ENCODE measurements around the gene DACH1.

DACH1 gene

DNA sequence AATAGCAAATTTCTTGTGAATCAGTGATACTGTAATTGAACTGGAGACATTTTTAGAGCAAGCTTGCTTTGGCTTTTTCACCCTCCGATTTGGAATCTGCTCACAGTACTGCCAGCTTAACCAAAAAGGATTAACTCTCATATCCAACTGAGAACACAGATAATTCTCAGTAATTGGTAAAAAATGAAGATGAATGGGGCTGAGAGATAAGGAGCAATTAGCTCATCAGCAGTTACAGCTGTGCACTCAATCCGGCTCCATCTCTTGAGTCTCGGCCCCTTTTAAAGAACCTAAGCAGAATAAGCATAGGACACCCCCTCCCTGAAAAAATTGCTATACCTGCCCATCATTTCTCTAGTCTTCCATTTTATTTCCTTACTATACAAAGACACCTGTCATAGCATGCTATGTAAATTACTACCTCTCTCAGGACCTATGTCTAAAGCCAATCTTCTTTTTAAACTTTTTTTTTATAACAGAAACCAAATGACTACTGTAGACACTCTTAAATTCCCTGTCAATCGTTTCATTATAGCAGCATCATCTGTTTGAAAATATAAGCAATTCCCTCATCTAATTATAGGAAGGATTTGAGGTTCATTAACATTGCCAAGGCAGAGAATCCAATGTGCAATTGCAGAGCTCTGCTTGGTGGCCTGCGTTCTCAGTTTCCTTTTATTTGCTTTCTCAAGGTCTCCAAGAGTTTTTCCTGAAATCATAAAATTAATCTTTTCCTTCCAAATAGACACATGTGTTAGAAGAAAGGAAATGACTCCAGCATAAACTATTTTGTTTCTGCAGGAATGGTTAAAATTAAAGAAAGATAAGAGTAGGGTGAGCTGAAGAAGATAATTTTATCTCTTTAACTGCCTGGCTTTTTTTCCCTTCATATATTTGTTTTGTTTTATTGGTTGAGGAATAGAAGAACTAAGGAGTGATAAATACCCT, 242.1 kb downstream of the DACH1 start:
- no peak for DNase-seq (ENCODE audit: low read depth in 2 of 2)

DNA sequence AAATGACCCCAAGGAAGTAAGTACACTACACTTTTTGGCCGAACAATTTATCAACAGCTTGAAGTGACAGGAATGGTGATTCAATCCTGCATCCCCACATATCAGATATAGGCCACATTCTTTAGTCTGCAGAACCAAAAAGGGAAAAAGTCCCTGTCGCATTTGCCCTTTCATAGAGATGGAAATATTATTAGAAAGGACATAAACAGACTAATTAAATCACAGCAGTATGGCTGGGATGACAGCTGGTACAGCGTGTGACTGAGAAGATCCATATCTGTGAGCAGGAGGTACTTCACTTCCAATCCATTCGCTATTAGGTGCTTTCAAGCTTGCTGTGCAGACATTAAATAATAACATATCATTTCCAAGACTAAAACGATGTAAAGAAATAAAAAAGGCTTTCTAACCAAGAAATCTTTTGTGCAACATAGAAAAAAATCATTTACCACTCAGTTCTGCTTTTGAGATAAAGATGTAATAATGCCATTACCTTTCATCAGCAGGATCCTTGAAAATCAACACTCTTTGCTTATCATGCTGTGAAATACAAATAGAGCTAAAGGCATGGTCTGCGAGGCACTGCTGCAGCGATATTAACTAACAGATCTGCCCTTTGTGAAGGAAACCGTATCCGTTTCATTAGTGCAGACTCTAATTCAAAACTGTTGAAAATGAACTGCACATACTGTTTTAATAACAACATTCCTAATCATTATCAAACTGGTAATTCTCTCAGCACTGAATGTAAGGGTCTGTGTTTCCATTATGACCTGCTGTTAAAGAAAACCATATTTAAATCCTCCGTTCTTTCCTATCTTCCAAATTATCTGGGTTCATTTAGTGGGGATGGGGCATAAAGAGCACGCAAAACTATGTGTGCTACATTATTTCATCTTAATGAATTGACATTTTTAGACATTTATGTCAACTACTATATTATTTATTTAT, 245.6 kb downstream of the DACH1 start:
- DNase-seq (ENCODE audit: low read depth in 2 of 2), result no peak

DNA sequence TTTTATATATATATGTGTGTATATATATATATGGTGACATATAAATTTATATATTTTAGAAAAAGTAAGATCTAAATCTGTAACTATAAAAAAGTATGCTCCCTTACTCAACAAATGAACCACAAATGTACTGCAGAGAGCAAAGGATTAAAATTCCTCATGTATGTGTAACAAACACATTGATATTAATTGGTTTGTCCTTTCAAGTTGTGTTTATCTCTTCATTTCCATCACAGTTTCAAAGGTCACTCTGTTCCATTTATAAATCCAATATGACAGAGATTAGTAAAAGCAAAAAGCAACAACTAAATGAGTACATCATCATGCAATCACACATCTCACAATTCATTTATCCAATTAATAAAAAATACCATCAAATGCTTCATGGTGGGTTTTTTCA, 247.9 kb downstream of the DACH1 start:
- no peak for DNase-seq (ENCODE audit: low read depth in 2 of 2)

DNA sequence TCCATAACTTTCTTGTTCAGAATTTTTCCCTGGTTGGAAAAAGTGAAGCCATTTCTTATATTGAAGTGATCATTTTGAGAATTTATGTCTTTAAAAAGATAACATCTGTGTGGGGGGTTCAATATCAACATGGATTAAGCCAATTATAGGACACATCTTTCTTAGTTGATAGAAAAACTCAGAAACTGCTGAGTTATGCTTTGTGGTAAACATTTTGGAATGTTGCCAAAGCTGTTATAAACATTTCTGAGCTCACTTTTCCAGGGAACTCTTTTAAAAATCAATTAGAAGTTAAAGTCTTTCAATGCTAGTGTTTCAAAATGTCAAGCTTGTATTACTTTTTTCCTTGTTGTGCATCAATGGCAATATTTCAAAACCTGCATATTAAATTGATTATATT, 248.8 kb downstream of the DACH1 start:
- no peak for DNase-seq (ENCODE audit: low read depth in 2 of 2)

- no peak for DNase-seq (ENCODE audit: low read depth in 2 of 2)
These were observed 249.7 kb downstream of the DACH1 start for GRCh38 chr13:71617265-71617664.

- DNase-seq (ENCODE audit: low read depth in 2 of 2), result no peak
These were observed 253.8 kb downstream of the DACH1 start for GRCh38 chr13:71613066-71613745.

DNA sequence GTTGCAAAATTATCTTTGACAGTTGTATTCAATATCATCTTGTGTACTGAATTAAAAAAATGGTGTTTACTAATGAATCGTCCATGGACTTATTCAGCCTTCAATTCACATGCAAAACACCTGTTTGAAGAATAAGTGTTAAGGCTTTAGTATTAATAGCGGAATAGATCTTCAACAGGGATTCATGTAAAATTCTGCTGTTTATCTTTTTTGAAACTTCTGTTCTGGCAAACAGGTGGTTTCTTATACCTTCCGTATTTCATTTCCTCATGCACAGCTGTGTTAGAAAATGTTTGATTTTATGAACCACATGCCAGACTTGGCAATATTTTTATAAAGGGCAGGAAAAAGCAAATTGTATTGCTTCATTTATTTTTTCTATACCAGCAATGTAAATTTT, 255.7 kb downstream of the DACH1 start:
- DNase-seq (ENCODE audit: low read depth in 2 of 2), result no peak

- DNase-seq (ENCODE audit: low read depth in 2 of 2), result no peak
These were observed 256.1 kb downstream of the DACH1 start for GRCh38 chr13:71610876-71611275.

GRCh38 chr13:71609271-71609670, 257.7 kb downstream of the DACH1 start:
- DNase-seq (ENCODE audit: low read depth in 2 of 2), result no peak

- DNase-seq (ENCODE audit: low read depth in 2 of 2), result no peak
These were observed 259.4 kb downstream of the DACH1 start for GRCh38 chr13:71607575-71607974.

DNA sequence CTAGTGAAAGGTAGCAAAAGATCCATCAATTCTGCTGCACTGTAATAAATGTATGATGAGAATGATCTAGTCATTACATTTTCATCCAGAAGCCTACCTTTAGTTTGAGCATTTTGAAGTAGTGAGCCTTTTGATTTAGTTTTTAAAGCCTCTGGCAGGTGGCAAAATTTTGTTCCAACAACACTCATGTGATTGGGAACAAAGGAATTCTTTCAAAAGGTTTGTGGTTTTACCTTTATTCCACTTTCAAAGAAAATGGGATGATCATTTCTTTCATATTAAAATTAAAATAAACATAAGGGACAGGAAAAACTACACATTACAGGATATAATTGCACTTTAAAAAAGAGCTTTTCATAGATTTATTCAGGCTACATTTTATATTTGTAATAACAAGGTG, 260.2 kb downstream of the DACH1 start:
- no peak for DNase-seq (ENCODE audit: low read depth in 2 of 2)

DNA sequence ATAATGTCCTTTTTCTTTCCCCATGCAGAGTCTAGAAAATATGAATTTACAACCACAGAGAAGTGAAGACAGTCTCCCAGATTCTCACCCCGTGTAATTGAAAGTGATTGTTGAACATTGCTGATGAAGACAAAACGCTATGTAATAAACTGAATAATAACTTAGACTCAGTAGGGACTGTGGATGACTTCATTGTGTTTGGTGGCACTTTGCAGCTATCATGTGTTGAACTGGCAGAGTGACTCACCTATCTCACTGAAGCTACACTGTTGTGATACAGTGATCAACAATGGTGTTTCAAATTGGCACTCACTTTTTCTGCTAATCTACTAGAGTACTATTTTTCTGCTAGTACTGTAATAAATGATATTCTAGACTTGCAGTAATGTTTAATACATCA, 261.3 kb downstream of the DACH1 start:
- DNase-seq (ENCODE audit: low read depth in 2 of 2), result no peak

DNA sequence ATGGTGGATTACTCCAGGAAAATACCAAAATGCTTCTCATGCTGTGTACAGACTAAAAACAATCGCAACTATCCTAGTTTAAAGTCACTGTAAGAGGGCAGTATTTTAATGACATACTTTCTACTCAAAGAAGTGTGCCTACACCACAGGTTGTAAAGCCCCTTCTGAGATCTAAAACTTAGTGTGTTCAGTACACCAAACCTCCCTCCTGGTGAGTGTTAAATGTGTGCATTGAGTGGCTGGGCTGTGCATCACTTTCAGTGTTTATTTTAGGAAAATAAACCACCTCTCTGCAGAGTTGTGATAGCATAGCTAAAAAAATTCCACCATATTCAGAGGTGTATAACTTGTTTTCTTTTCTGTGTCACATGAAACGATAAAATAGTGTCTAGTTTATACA, 263.7 kb downstream of the DACH1 start:
- DNase-seq (ENCODE audit: low read depth in 2 of 2), result no peak

DNA sequence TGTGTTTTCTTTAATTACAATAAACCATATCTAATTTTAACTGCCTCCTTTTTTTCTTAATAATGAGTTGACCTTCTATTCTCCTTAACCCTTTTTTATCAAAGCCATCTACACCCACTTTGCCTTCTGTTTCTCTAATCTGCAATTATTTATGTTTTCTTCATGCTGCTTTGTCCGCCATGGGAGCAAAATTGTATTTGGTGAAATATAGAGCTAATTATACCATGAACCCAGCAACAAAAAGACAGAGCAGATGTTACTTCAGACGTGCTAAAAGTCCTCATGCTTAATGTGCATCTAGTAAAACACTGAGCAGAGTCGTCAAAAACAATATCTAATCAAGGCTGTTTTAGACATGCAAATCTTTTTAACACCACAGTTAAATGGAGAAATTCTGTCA, 264.7 kb downstream of the DACH1 start:
- DNase-seq (ENCODE audit: low read depth in 2 of 2), result no peak

GRCh38 chr13:71597150-71597549, 269.9 kb downstream of the DACH1 start:
- DNase-seq (ENCODE audit: low read depth in 2 of 2), result no peak

DNA sequence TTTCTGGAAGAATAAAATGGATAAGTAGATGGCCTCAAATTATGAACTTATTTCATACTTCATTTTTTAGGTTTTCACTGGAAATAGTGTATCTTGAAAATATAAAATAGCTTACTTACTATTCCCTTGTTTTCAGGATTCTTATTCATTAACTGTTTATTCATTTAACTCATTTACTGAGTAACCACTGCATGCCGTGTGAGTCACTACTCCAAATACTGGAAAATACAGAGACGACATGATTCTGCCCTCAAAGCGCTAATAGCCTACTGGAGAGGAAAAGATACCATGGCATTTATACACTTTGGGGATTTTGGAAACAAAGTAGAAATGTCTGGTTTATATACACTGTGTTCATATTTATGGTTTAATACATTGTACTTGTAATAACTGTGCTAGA, 270.9 kb downstream of the DACH1 start:
- DNase-seq (ENCODE audit: low read depth in 2 of 2), result no peak

- DNase-seq (ENCODE audit: low read depth in 2 of 2), result no peak
These were observed 273.4 kb downstream of the DACH1 start for GRCh38 chr13:71593566-71593965.

- no peak for DNase-seq (ENCODE audit: low read depth in 2 of 2)
These were observed 275.6 kb downstream of the DACH1 start for GRCh38 chr13:71591374-71591773.

GRCh38 chr13:71590654-71591148, 276.3 kb downstream of the DACH1 start:
- DNase-seq (ENCODE audit: low read depth in 2 of 2), result no peak

- no peak for DNase-seq (ENCODE audit: low read depth in 2 of 2)
These were observed 278.0 kb downstream of the DACH1 start for GRCh38 chr13:71589032-71589431.

- no peak for DNase-seq (ENCODE audit: low read depth in 2 of 2)
These were observed 279.2 kb downstream of the DACH1 start for GRCh38 chr13:71587817-71588216.

DNA sequence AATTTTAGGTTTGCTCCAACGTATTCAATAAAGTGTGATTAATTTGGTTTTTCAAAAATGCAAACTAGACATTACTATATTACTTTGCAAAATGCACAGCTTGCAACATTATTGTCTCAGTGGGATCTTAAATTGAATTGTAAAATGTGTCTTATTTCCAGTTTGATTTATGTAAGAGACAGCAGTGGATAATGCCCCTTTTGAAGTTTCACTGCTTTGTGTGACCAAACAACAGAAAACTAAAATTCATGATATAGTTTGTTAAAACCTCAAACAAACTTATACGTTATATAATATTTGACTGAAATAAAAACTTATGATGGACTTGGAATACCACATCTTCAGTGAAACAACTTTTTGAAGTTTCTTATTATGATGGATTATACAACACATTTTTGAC, 279.8 kb downstream of the DACH1 start:
- no peak for DNase-seq (ENCODE audit: low read depth in 2 of 2)
